Testis (tissue), 2 donors: Measurements from ENCODE around the gene CROCC2.

ENCODE experiments used
- POLR2A ChIP-seq: fragments of 450-650 bp; IDR thresholded peaks from one replicate; pipeline ENCODE4 v1.6.1; 2017; ENCODE audit warnings: antibody characterized with exemption, mild to moderate bottlenecking, moderate library complexity
- TF ChIP-seq, protein P1 (sequence below), 3 experiments: fragments of 450-650 bp in 2 of 3; fragments of 200-600 bp in 1 of 3; sonication (generic) in 1 of 3; IDR thresholded peaks; one replicate each; pipeline ENCODE4 v1.5.1; 2016 to 2019; ENCODE audit warnings: antibody characterized with exemption in 3 of 3, mild to moderate bottlenecking in 2 of 3, moderate library complexity in 1 of 3

DNA sequence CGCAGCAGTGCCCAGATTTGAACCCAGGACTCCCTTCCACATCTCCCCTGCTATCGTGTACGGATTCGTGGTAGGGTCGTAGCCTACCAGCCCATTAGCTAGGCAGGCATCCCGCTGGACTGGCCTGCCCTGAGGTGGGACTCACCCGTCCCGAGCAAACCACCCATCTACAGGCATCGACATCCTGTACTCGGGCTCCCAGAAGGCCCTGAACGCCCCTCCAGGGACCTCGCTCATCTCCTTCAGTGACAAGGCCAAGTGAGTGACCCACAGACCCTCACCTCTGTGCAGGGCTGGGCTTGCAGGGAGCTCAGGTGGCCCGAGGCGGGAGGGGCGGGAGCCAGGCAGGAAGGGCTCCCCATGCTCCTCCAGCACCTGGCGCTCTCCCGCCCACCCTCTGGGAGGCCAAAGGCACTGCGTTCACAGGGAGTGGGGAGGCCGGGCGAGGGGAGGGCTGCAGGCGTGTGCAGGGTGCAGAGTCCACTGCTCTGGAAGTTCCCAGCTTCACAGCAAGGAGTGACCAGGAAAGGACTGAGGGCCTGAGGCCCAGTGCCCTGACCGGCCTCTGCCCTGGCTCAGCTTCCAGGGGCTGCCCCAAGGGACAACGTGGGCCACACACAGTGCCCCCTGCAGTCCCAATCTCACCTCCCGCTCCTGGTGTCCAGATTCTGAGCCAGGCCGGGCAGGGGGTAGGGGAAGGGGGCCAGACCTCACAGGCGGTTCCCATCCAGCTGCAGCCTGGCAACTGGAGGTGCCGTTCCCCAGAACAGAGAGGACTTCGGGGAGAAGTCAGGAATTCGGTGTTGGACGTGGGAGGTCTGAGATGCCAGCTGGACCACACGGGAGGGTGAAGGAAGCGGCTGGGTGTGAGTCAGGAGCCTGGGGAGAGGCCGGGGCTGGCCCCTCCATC lies 32.1 kb upstream of the CROCC2 start:
- TF ChIP-seq, protein P1, sequence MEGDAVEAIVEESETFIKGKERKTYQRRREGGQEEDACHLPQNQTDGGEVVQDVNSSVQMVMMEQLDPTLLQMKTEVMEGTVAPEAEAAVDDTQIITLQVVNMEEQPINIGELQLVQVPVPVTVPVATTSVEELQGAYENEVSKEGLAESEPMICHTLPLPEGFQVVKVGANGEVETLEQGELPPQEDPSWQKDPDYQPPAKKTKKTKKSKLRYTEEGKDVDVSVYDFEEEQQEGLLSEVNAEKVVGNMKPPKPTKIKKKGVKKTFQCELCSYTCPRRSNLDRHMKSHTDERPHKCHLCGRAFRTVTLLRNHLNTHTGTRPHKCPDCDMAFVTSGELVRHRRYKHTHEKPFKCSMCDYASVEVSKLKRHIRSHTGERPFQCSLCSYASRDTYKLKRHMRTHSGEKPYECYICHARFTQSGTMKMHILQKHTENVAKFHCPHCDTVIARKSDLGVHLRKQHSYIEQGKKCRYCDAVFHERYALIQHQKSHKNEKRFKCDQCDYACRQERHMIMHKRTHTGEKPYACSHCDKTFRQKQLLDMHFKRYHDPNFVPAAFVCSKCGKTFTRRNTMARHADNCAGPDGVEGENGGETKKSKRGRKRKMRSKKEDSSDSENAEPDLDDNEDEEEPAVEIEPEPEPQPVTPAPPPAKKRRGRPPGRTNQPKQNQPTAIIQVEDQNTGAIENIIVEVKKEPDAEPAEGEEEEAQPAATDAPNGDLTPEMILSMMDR (IDR thresholded peaks at IDR 0.05), result no peak
- no peak for TF ChIP-seq POLR2A
